Chondrocyte (in vitro differentiated cells): Measurements from ENCODE around the gene MCM5. TPM values are rescaled to one million over a fixed set of nuclear protein-coding genes. Genes with fewer than 3 reads are reported as not detected.

Experiments
- DNase-seq: peaks from one replicate; pipeline ENCODE4 v3.0.0; 2021; ENCODE audit warnings: mixed read lengths, low spot score
- H3K27ac Mint-ChIP-seq: one replicate; pipeline ENCODE4 v1.8.0; 2021; ENCODE audit warnings: mild to moderate bottlenecking, moderate library complexity, mixed read lengths; ENCODE audit not compliant: unreplicated experiment
- H3K27me3 Mint-ChIP-seq: 2 replicates; pipeline ENCODE4 v1.8.0; 2021; ENCODE audit warnings: low read depth, mixed read lengths
- H3K36me3 Mint-ChIP-seq: 2 replicates; pipeline ENCODE4 v1.8.0; 2021; ENCODE audit warnings: low read depth, mixed read lengths
- H3K4me1 Mint-ChIP-seq: 2 replicates; pipeline ENCODE4 v1.8.0; 2021; ENCODE audit warnings: low read depth, mild to moderate bottlenecking, mixed read lengths
- H3K4me3 Mint-ChIP-seq: one replicate; pipeline ENCODE4 v1.8.0; 2021; ENCODE audit warnings: mild to moderate bottlenecking, moderate library complexity, mixed read lengths; ENCODE audit not compliant: unreplicated experiment
- H3K9me3 Mint-ChIP-seq: 2 replicates; pipeline ENCODE4 v1.8.0; 2021; ENCODE audit warnings: low read depth, mixed read lengths
- total RNA-seq: library from RNA; stranded (reverse); gene quantifications from 3 replicates; pipeline ENCODE4 v1.2.1, GENCODE V29; 2021
- TF ChIP-seq, protein P1 (sequence below): fragments of 200-600 bp; sonication (generic); IDR thresholded peaks from 2 replicates; pipeline ENCODE4 v1.5.0; 2021; ENCODE audit warnings: antibody characterized with exemption, mild to moderate bottlenecking, moderate library complexity

Gene MCM5
- total RNA-seq, 1 donor from 2014 or later: 14.4 TPM

DNA sequence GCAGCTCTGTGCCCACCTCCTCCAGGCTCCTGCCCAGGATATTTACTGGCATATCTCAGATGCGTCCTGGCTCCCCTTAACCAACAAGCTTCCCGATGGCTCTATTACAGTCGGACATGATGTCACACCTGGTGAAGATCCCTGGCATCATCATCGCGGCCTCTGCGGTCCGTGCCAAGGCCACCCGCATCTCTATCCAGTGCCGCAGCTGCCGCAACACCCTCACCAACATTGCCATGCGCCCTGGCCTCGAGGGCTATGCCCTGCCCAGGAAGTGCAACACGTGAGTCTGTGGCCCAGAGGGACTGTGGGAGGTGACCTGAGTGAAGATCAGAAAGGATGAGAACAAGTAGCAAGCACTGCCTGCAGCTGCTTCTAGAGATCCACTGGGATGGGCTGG is 6.5 kb downstream of the MCM5 start:
- peaks cover 2% of the 10 kb centered on the region for H3K4me1 Mint-ChIP-seq
- no peak overlapping the region for H3K4me3 Mint-ChIP-seq
- H3K27ac Mint-ChIP-seq: no peak overlapping the region
- H3K9me3 Mint-ChIP-seq: no peaks in the 10 kb centered on the region
- H3K36me3 Mint-ChIP-seq: peaks cover 11% of the 10 kb centered on the region
- no peak for DNase-seq
- H3K27me3 Mint-ChIP-seq: no peaks in the 10 kb centered on the region
- TF ChIP-seq, protein P1, sequence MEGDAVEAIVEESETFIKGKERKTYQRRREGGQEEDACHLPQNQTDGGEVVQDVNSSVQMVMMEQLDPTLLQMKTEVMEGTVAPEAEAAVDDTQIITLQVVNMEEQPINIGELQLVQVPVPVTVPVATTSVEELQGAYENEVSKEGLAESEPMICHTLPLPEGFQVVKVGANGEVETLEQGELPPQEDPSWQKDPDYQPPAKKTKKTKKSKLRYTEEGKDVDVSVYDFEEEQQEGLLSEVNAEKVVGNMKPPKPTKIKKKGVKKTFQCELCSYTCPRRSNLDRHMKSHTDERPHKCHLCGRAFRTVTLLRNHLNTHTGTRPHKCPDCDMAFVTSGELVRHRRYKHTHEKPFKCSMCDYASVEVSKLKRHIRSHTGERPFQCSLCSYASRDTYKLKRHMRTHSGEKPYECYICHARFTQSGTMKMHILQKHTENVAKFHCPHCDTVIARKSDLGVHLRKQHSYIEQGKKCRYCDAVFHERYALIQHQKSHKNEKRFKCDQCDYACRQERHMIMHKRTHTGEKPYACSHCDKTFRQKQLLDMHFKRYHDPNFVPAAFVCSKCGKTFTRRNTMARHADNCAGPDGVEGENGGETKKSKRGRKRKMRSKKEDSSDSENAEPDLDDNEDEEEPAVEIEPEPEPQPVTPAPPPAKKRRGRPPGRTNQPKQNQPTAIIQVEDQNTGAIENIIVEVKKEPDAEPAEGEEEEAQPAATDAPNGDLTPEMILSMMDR: no peak

DNA sequence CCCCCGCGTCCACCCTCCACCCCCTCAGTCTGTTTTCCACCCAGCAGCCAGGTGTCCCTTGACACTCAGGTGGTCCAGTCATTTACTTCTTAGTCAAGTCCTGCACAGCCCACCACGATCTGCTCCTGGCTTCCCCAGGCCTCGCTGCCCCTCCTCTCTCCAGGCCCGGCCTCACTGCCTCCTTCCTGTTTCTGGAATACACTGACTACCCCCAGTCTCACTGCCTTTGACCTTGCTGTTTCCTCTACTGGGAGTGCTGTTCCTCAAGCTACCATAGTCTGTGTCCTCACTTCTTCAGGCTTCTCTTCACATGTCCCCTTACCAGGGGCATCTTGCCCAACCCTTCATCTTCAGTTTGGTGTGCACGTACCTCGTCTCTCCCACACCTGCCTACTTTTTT is 7.4 kb downstream of the MCM5 start:
- no peaks in the 10 kb centered on the region for H3K27me3 Mint-ChIP-seq
- no peak overlapping the region for H3K27ac Mint-ChIP-seq
- no peaks in the 10 kb centered on the region for H3K9me3 Mint-ChIP-seq
- H3K36me3 Mint-ChIP-seq: peaks cover 14% of the 10 kb centered on the region
- no peaks in the 10 kb centered on the region for H3K4me1 Mint-ChIP-seq
- no peak for DNase-seq
- no peak overlapping the region for H3K4me3 Mint-ChIP-seq
- TF ChIP-seq, protein P1: no peak

DNA sequence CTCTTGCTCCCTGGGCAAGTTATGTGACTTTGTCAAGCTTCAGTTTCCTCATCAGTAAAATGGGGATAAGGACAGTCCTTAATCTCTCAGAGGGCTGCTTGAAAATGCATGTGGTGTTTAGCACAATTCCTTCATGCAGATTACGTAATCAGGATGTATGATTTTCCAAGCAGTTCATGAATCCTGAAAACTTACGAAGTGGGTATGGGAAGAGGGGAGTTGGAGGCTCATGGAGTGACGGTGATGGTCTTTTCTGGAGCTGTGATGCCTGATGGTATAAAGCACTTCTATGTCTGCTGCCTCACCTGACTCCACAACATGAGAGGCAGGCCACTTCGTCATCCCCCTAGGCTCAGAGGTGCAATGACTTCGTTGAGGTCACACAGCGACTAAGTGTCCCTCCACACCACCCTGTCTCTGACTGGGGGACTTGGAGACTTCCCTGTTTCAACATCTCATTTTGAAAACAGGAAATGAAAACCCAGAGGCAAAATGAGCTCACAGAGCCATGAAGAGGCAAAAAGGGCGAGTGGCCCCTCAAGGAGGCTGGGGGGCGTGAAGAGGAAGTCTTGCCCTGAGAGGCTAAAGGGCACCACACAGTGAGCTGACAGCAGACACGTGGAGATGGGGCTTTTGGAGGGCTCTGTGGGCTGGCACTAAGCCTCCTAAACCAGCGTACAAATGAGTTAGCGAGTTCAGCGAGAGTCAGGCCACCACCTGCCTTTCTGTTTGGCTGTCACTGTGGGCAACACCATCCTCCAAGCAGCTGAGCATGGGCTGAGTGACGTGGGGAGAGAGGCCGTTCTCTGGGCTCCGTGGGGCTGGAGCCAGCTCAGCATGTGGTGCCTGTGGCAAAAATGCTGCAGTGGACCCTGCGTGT is 10.1 kb downstream of the MCM5 start:
- TF ChIP-seq, protein P1: no peak
- peaks cover 17% of the 10 kb centered on the region for H3K36me3 Mint-ChIP-seq
- H3K27ac Mint-ChIP-seq: no peak overlapping the region
- no peaks in the 10 kb centered on the region for H3K27me3 Mint-ChIP-seq
- no peaks in the 10 kb centered on the region for H3K4me1 Mint-ChIP-seq
- no peaks in the 10 kb centered on the region for H3K9me3 Mint-ChIP-seq
- no peak for DNase-seq
- no peak overlapping the region for H3K4me3 Mint-ChIP-seq

DNA sequence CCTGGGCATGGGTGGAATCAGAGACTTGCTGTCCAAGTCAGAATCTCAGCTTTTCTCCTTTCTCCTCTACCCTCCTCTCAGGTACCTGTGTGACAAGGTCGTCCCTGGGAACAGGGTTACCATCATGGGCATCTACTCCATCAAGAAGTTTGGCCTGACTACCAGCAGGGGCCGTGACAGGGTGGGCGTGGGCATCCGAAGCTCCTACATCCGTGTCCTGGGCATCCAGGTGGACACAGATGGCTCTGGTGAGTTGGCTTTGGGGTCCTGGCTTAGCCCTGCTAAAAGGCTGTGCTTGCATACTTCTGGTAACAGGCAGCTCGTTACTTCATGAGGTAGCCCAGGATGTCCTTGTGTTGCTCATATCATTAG is 10.7 kb downstream of the MCM5 start:
- no peak for DNase-seq
- Mint-ChIP-seq H3K9me3 (no peaks in the 10 kb centered on the region), H3K27ac (no peak overlapping the region), H3K4me3 (no peak overlapping the region), H3K27me3 (no peaks in the 10 kb centered on the region), H3K4me1 (no peaks in the 10 kb centered on the region), H3K36me3 (peaks cover 17% of the 10 kb centered on the region)
- TF ChIP-seq, protein P1: no peak

DNA sequence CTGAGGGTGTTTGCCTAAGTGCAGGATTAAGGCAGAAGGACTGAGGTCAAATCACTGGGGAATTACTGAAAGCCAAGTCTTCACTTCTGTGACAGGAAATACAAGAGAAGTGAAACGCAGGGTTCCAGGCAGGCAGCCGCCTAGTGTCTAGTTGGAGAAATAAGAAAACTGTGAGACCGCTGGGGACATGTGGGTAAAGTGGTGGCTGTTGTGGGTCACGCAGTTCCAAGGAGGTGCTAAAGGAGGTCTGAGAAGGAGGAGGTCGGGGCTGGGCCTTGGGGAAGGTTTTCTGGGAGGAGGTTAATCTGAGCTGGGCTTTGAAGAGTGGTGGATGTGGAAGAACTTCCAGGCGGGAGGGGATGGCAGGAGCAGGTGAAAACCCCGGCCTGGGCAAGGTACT is 11.2 kb downstream of the MCM5 start:
- no peaks in the 10 kb centered on the region for H3K9me3 Mint-ChIP-seq
- H3K36me3 Mint-ChIP-seq: peaks cover 17% of the 10 kb centered on the region
- H3K27ac Mint-ChIP-seq: no peak overlapping the region
- H3K4me3 Mint-ChIP-seq: no peak overlapping the region
- H3K27me3 Mint-ChIP-seq: no peaks in the 10 kb centered on the region
- TF ChIP-seq, protein P1: no peak
- DNase-seq: no peak
- no peaks in the 10 kb centered on the region for H3K4me1 Mint-ChIP-seq
